HG02759 (cell line): ENCODE results near the gene CADPS2.
"Not testable (repeated sequence)": the region's sequence is repeated elsewhere in the genome, so short reads cannot be mapped to it uniquely, and the experiment has no call there.

Source experiments
- ATAC-seq: cut with Tn5 transposase; IDR thresholded peaks from one replicate; pipeline ENCODE4 v1.9.1; 2021; ENCODE audit warnings: mild to moderate bottlenecking, moderate library complexity; ENCODE audit not compliant: unreplicated experiment

Gene CADPS2

GRCh38 chr7:122717356-122718089 is 168.7 kb downstream of the CADPS2 start:
- no peak for ATAC-seq

DNA sequence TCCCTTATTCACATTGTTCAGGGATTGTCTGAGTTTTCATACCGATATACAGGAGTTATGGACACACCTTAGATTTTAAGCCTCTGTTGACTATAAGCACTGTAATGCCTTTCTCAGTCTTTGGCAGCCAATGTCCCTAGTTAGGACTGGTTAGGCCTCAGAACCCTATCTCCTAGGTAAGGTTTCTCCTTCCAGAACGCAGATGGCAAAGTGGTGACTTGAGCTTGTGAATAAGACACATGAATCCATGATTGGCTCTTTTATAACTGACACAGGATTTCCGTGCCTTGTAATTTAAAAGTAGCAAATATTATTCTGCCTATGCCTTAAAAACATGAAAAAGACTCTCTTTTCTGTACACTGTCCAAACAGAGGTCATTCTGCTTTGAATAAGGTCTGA is 171.1 kb downstream of the CADPS2 start:
- ATAC-seq, result no peak

- ATAC-seq, result no peak
Measured at GRCh38 chr7:122710916-122711315, 175.3 kb downstream of the CADPS2 start.

GRCh38 chr7:122709930-122710646 is 176.2 kb downstream of the CADPS2 start:
- no peak for ATAC-seq

DNA sequence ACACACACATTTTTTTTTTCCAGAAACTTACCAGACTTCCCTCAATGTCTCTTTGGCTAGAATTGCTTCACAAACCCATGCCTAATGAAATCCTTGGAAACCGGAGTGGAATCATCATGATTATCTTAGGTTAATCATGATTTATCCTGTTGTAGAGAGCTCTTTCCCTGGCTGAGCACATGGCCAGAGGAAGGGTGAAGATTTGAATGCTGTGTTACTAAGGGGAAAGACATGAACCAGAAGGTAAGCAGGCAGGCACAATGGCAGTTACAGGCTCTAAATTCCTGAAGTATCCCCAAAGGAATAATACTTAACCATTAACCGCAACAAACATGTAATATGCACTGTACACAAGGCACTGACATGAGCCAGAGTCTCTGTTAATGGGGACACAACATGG is 179.4 kb downstream of the CADPS2 start:
- ATAC-seq, result no peak

DNA sequence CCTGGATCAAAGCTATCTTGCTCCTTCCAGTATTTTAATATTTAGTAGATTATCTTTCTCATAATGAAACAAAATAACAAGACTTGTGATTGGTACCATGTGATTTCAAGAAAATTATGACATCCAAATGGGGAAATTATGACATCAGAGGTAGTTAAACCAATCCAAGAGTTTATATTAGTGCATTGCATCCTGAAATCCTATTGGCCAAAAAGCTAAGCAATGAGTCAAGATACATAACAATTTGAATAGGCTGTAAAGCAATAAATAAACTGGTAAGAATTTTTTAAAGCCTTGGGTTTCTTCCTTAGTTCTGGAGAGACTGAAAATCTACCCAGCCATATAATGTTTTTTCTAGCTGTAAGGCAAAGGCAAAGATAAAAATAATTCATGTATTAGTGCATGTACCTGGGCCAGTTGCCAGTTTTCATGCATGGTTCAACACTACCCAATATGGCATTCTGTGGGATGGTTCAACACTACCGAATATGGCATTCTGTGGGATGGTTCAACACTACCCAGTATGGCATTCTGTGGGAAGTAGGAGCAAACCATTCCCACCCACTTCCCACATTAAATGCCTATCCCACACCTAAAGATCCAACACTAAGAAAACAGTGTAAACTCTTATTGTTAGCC is 183.3 kb downstream of the CADPS2 start, which contains the start of gene RNF148:
TSS of gene RNF148 (minus strand) at position 51 of the 639 bp plus-strand sequence. CDS start 172 bp downstream, outside the sequence.
- ATAC-seq, result no peak

DNA sequence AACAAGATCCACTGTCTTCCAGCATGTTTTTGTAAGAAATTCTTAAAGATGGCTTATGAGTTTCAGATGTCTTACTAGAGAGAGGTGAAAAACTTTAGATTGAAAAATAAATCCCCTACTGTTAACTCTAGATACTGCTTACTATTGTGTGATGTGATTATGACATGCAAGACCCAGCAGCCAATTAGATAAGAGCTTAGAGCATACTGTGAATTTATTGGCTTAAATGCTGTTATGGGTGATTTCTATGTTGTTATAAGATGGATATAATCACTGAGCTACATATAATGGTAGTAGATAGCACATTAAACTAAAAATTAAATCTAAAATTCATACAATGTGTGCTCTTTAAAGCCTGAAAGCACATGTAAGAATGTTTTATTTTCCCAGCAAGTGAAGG is 187.2 kb downstream of the CADPS2 start, which contains the start of gene RNF133:
TSS of gene RNF133 (minus strand) at position 101 of the 400 bp plus-strand sequence. CDS start 199 bp downstream, outside the sequence.
- no peak for ATAC-seq

GRCh38 chr7:122695816-122696215 is 190.4 kb downstream of the CADPS2 start:
- ATAC-seq, result no peak

DNA sequence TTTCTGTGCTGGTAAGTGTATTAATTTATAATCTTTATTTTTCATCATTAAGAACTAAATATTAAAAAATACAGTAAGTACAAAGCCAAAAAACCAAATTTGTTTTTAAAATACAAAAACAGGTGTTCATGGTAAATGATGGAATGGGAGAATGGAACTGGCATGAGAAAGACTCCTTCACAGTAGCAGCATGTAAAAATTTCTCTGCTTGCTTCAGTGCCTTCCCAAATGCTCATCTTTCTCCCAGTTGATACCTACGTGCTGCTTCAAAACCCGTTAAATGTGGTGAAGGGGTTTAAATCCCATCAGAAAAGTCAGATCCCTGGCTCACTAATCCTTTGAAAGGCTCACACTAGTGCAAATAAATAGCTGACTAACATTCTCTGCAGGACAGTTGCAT is 191.6 kb downstream of the CADPS2 start:
- ATAC-seq, result no peak

DNA sequence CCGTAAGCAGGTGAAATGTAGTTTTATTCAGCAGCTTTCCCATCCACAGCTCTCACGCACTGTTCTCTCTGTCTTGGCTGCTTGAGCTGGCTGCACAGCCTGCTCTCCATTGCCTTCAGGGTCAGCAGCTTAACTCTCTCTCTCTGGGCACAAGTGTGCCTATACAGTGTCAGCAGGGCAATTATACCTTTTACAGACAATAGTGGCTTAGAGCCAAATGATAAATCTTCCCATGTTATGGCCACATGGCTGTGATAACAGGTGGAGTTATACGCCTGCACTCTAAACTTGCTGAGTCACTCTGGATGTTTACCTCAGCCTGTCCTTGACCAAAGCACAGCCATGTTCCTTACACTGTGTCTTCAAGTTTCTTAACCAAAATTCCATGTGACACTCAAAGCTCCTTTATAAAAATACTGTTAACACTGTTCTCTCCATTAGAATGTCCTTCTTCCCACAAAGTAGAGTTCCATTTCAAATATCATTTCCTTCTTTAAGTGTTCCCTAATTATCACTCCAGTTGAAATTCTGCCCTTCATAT is 193.4 kb downstream of the CADPS2 start:
- ATAC-seq, result no peak

DNA sequence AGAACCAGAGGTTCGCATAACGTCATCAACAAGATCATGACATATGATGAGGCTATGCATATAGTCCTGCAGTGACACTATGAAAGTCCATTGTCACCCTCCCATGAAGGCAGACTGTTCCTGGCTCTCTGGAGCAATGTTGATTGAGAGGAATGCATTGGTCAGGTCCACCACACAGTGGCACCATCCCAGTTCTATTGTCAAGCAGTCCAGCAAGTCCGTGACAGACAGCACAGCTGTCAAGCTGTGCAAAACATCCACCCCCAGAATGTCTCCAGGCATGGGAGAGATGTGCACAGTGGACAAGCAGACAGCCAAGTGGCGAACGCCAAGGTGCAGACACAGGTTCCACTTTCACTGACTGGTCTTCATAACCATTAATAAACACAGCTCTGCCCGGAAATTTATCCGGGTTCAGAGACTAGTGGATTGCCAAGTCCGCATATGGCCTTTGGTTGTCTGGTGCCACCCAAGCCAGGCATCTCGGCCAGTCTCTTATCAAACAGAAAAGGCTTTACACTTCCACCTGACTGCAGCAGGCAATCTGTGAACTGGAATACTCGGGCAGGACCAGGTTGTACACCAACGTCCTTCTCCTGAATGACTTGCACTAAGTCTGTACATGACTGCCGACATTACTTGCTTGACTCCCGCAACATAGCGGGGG is 194.6 kb downstream of the CADPS2 start:
- no peak for ATAC-seq

GRCh38 chr7:122689346-122690109 is 196.7 kb downstream of the CADPS2 start:
- ATAC-seq, result no peak

DNA sequence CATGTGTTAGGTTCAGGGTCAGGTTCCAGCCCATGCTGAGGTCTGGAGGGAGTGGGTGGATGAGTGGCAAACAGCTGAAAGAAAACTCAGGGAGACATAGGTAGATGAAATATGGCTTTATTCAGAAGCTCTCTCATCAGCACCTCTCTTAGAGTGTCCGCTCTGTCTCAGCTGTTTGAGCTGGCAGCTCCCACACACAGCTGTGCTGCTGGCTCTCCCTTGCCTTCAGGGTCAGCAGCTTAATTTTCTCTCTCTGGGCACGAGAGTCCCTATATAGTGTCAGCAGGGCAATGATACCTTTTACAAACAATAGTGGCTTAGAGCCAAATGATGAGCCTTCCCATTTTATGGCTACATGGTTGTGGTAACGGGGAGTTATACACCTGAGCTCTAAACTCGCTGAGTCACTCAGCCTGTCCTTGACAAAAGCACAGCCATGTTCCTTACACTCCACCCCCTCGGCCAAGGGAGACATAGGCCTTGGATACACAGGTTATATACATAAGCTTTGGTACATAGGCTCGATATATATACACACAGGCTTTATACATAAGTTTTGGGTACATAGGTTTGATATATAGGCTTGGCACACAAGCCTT is 197.8 kb downstream of the CADPS2 start:
- no peak for ATAC-seq

DNA sequence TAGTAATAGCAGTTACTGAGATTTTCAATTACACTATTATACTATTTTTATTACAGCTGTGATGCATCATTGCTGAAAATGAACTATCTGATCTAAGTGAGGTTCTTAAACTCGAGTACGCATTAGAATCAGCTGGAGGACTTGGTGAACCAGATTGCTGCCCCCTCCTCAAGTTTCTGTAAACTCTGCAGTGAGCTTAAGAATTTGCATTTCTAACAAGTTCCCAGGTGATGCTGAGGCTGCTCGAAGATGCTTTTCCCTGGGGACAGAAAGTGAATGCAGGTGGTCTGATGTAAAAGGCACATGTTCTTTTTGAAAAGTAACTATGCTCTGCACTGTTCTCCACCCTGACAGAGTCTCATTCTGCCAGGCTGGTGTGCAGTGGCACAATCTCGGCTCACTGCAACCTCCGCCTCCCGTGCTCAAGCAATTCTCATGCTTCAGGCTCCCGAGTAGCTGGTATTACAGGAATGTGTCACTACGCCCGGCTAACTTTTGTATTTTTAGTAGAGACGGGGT is 199.8 kb downstream of the CADPS2 start:
- no peak for ATAC-seq

DNA sequence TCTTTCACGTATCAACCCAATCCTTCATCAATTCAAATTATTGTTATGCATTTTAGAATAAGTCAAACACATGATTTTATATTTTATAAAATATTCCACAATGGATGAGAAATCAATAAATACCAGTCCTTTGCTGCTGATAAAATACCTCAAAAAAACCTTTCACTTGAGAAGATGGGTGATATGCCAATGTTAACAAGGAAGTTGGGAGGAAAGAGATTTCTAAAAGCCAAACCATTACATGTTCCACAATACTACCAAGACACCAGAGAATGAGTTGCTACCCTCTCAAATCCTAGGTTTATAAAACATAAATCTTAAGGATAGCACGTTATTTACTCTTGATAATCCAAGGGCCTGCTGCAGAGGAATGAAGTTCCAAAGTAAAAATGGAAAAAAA is 201.8 kb downstream of the CADPS2 start:
- ATAC-seq, result no peak

GRCh38 chr7:122682815-122683550 is 203.3 kb downstream of the CADPS2 start:
- no peak for ATAC-seq

GRCh38 chr7:122681186-122681585 is 205.1 kb downstream of the CADPS2 start:
- not testable (repeated sequence) for ATAC-seq

GRCh38 chr7:122679813-122680212 is 206.4 kb downstream of the CADPS2 start:
- ATAC-seq, result no peak

- ATAC-seq, result not testable (repeated sequence)
Measured at GRCh38 chr7:122679269-122679709, 207.0 kb downstream of the CADPS2 start.
